HepG2 (cell line): ENCODE measurements around the gene KANSL1. TPM values are rescaled to one million over a fixed set of nuclear protein-coding genes. Genes with fewer than 3 reads are reported as not detected.
A peak's percentile ranks its signal among the peaks of the same experiment; 100 is the strongest.

Experiments used
- CBFB ChIP-seq: sonication (generic); formaldehyde crosslinking; IDR thresholded peaks from 2 replicates; pipeline ENCODE4 v1.4.0; 2020; ENCODE audit warnings: missing genetic modification reagents
- ELF3 ChIP-seq: IDR thresholded peaks from 2 replicates; pipeline ENCODE4 v1.6.1; 2016; ENCODE audit warnings: missing genetic modification reagents, missing compliant biosample characterization
- GABPB1 ChIP-seq: IDR thresholded peaks from 2 replicates; pipeline ENCODE4 v1.6.1; 2016; ENCODE audit warnings: mild to moderate bottlenecking, missing genetic modification reagents, moderate library complexity, missing compliant biosample characterization
- GATA4 ChIP-seq: sonication (generic); IDR thresholded peaks from 2 replicates; pipeline ENCODE4 v1.6.1; 2016; ENCODE audit warnings: antibody characterized with exemption, low read depth, borderline replicate concordance
- GLI4 ChIP-seq: sonication (generic); formaldehyde crosslinking; IDR thresholded peaks from 2 replicates; pipeline ENCODE4 v1.5.1; 2020; ENCODE audit warnings: missing genetic modification reagents, mild to moderate bottlenecking, moderate library complexity, borderline replicate concordance
- MAZ ChIP-seq, 2 experiments: sonication (generic) in 1 of 2; formaldehyde crosslinking in 1 of 2; IDR thresholded peaks; 2 replicates each; pipeline versions ENCODE4 v1.5.0 to v1.6.1; 2012 to 2020; ENCODE audit warnings: low read depth in 2 of 2, mild to moderate bottlenecking in 2 of 2, borderline replicate concordance in 1 of 2, improper control_type of control experiment in 1 of 2, low read length in 1 of 2, missing genetic modification reagents in 1 of 2, moderate library complexity in 1 of 2
- PAF1 ChIP-seq: IDR thresholded peaks from 2 replicates; pipeline ENCODE4 v1.6.1; 2016; ENCODE audit warnings: missing genetic modification reagents, missing compliant biosample characterization
- SAP130 ChIP-seq: IDR thresholded peaks from 2 replicates; pipeline ENCODE4 v1.6.1; 2016; ENCODE audit warnings: low read depth
- SOX6 ChIP-seq, 2 experiments: fragments of 450-650 bp in 1 of 2; sonication (generic) in 1 of 2; formaldehyde crosslinking in 1 of 2; IDR thresholded peaks; 2 replicates each; pipeline versions ENCODE4 v1.4.0 to v1.6.1; 2017 to 2020; ENCODE audit warnings: antibody characterized with exemption in 1 of 2, mild to moderate bottlenecking in 1 of 2, missing genetic modification reagents in 1 of 2
- TMF1 ChIP-seq: sonication (generic); formaldehyde crosslinking; IDR thresholded peaks from 2 replicates; pipeline ENCODE4 v1.8.1; 2022; ENCODE audit warnings: low read depth, missing genetic modification reagents
- ZBED4 ChIP-seq: sonication (generic); formaldehyde crosslinking; IDR thresholded peaks from 2 replicates; pipeline ENCODE4 v1.4.0; 2020; ENCODE audit warnings: missing genetic modification reagents, borderline replicate concordance
- ZNF17 ChIP-seq: sonication (generic); formaldehyde crosslinking; IDR thresholded peaks from 2 replicates; pipeline ENCODE4 v1.5.0; 2020; ENCODE audit warnings: mild to moderate bottlenecking, missing genetic modification reagents
- ZNF713 ChIP-seq: sonication (generic); formaldehyde crosslinking; IDR thresholded peaks from 2 replicates; pipeline ENCODE4 v1.4.0; 2020; ENCODE audit warnings: mild to moderate bottlenecking, missing genetic modification reagents
- ZNF781 ChIP-seq: sonication (generic); formaldehyde crosslinking; IDR thresholded peaks from 2 replicates; pipeline ENCODE4 v1.5.1; 2020; ENCODE audit warnings: borderline replicate concordance, mild to moderate bottlenecking, missing genetic modification reagents; ENCODE audit errors: not compliant biosample characterization
- ZNF891 ChIP-seq: sonication (generic); formaldehyde crosslinking; IDR thresholded peaks from 2 replicates; pipeline ENCODE4 v1.5.0; 2020; ENCODE audit warnings: mild to moderate bottlenecking, missing genetic modification reagents
- polyA plus RNA-seq, 8 experiments: library from polyadenylated mRNA; depleted of rRNA in 3 of 8; stranded (reverse) in 7 of 8; unstranded in 1 of 8; fragments of >200 nt; fragmentation: Illumina TruSeq in 4 of 8; extraction: Trizol in 4 of 8; gene quantifications; 2 replicates each; pipeline versions ENCODE4 v1.2.1 to v1.2.3, GENCODE V29; 2011 to 2016; ENCODE audit warnings: low read depth in 4 of 8, missing spikeins in 1 of 8, mixed read lengths in 1 of 8; ENCODE audit not compliant: insufficient read depth in 1 of 8
- total RNA-seq, 5 experiments: library from RNA; depleted of rRNA; stranded (reverse); fragments of >200 nt; fragmentation: Illumina TruSeq; extraction: Trizol; gene quantifications; 2 replicates each; pipeline ENCODE4 v1.2.3, GENCODE V29; 2016; ENCODE audit warnings: low read depth in 1 of 5
- TF ChIP-seq, protein P1 (sequence below): sonication (generic); formaldehyde crosslinking; IDR thresholded peaks from 2 replicates; pipeline ENCODE4 v1.9.0; 2021; ENCODE audit warnings: mild to moderate bottlenecking, missing genetic modification reagents

The KANSL1 gene
- total and polyA plus RNA-seq, 2 of the 13 experiments (the other 11 are each of a cell fraction or from before 2014, with no cell fraction given), result 24.0 to 59.6 TPM

DNA sequence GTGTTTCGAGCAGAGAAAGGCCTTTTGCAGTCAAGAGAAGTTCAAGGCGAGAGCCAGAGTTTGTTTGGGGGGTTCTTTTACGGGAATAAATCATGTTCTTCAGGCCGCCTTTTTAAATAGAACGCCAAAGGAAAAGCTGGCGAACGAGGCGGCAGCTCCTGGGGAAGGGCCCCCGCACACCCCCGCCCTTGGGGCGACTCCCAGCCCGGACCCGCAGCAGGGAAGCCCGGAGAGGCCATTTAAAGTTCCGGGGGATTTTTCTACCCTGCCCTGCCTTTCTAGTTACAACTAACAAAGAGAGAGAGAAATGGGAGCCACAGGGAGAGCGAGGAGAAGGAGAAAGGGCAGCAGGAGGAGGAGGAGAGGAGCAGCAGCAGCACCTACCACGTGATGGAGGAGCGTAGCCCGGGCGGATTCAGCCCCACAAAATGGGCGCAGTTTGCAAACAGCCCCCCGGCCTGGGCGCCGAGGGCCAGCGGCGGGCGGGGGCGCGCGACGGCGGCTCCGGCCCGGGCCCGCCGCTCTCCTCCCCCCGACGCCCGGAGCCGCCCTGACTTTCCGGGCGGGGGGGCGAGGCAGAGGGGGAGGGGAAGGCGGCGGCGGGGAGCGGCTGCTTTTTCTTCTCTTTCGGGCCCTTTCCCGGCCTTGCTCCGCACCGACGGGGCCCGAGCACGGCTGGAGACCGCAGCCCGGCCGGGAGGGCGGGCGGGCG, 634 bp downstream of the KANSL1 start (continued):
- TF ChIP-seq, protein P1, sequence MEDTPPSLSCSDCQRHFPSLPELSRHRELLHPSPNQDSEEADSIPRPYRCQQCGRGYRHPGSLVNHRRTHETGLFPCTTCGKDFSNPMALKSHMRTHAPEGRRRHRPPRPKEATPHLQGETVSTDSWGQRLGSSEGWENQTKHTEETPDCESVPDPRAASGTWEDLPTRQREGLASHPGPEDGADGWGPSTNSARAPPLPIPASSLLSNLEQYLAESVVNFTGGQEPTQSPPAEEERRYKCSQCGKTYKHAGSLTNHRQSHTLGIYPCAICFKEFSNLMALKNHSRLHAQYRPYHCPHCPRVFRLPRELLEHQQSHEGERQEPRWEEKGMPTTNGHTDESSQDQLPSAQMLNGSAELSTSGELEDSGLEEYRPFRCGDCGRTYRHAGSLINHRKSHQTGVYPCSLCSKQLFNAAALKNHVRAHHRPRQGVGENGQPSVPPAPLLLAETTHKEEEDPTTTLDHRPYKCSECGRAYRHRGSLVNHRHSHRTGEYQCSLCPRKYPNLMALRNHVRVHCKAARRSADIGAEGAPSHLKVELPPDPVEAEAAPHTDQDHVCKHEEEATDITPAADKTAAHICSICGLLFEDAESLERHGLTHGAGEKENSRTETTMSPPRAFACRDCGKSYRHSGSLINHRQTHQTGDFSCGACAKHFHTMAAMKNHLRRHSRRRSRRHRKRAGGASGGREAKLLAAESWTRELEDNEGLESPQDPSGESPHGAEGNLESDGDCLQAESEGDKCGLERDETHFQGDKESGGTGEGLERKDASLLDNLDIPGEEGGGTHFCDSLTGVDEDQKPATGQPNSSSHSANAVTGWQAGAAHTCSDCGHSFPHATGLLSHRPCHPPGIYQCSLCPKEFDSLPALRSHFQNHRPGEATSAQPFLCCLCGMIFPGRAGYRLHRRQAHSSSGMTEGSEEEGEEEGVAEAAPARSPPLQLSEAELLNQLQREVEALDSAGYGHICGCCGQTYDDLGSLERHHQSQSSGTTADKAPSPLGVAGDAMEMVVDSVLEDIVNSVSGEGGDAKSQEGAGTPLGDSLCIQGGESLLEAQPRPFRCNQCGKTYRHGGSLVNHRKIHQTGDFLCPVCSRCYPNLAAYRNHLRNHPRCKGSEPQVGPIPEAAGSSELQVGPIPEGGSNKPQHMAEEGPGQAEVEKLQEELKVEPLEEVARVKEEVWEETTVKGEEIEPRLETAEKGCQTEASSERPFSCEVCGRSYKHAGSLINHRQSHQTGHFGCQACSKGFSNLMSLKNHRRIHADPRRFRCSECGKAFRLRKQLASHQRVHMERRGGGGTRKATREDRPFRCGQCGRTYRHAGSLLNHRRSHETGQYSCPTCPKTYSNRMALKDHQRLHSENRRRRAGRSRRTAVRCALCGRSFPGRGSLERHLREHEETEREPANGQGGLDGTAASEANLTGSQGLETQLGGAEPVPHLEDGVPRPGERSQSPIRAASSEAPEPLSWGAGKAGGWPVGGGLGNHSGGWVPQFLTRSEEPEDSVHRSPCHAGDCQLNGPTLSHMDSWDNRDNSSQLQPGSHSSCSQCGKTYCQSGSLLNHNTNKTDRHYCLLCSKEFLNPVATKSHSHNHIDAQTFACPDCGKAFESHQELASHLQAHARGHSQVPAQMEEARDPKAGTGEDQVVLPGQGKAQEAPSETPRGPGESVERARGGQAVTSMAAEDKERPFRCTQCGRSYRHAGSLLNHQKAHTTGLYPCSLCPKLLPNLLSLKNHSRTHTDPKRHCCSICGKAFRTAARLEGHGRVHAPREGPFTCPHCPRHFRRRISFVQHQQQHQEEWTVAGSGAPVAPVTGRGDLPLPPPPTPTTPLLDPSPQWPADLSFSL (CRISPR knock-in tag), result no peak
- TF ChIP-seq SAP130 (CRISPR knock-in tag) (peak; percentile 18; the same call in 1 of the 2 replicates), TMF1 (CRISPR knock-in tag) (no peak), GABPB1 (CRISPR knock-in tag) (0 out of 2 replicates have a peak, but pooled peaks have one; percentile 22), PAF1 (no peak), ZNF891 (0 out of 2 replicates have a peak, but pooled peaks have one; percentile 34), ELF3 (CRISPR knock-in tag) (no peak), ZBED4 (CRISPR knock-in tag) (peak; percentile 38; the same call in 1 of the 2 replicates), ZNF781 (CRISPR knock-in tag) (no peak), GATA4 (no peak; the same call in 1 of the 2 replicates), ZNF713 (no peak), SOX6 (IDR thresholded peaks at IDR 0.05) (no peak), SOX6 (CRISPR knock-in tag; IDR thresholded peaks at IDR 0.05) (no peak), GLI4 (no peak), ZNF17 (CRISPR knock-in tag) (no peak), CBFB (CRISPR knock-in tag) (no peak), MAZ (IDR thresholded peaks at IDR 0.05; ENCODE audit: borderline replicate concordance, low read depth, low read length) (no peak; the same call in 1 of the 2 replicates), MAZ (CRISPR knock-in tag; IDR thresholded peaks at IDR 0.05; ENCODE audit: low read depth) (no peak; the same call in 1 of the 2 replicates)
